Prostate gland (tissue), 2 donors: ENCODE results near the gene SMYD2.

Source experiments
- POLR2A ChIP-seq: fragments of 450-650 bp; IDR thresholded peaks from one replicate; pipeline ENCODE4 v1.6.1; 2016; ENCODE audit warnings: antibody characterized with exemption, mild to moderate bottlenecking
- POLR2AphosphoS5 ChIP-seq: sonication (generic); formaldehyde crosslinking; IDR thresholded peaks from one replicate; pipeline ENCODE4 v1.6.1; 2017; ENCODE audit warnings: antibody characterized with exemption
- TF ChIP-seq, protein P1 (sequence below), 4 experiments: fragments of 200-600 bp in 2 of 4; fragments of 450-650 bp in 2 of 4; sonication (generic) in 2 of 4; IDR thresholded peaks; 1 replicate in 3 of 4; 2 replicates in 1 of 4; pipeline ENCODE4 v1.5.1; 2016 to 2019; ENCODE audit warnings: antibody characterized with exemption in 4 of 4, mild to moderate bottlenecking in 2 of 4, moderate library complexity in 2 of 4

- TF ChIP-seq, protein P1, sequence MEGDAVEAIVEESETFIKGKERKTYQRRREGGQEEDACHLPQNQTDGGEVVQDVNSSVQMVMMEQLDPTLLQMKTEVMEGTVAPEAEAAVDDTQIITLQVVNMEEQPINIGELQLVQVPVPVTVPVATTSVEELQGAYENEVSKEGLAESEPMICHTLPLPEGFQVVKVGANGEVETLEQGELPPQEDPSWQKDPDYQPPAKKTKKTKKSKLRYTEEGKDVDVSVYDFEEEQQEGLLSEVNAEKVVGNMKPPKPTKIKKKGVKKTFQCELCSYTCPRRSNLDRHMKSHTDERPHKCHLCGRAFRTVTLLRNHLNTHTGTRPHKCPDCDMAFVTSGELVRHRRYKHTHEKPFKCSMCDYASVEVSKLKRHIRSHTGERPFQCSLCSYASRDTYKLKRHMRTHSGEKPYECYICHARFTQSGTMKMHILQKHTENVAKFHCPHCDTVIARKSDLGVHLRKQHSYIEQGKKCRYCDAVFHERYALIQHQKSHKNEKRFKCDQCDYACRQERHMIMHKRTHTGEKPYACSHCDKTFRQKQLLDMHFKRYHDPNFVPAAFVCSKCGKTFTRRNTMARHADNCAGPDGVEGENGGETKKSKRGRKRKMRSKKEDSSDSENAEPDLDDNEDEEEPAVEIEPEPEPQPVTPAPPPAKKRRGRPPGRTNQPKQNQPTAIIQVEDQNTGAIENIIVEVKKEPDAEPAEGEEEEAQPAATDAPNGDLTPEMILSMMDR (IDR thresholded peaks at IDR 0.05) = no peak
- TF ChIP-seq POLR2A (no peak), POLR2AphosphoS5 (no peak)
Observed at GRCh38 chr1:214349781-214350180, 68.8 kb downstream of the SMYD2 start.
